NCI-H460 (cell line): ENCODE results near the gene DNMBP. TPM values are rescaled to one million over a fixed set of nuclear protein-coding genes. Genes with fewer than 3 reads are reported as not detected.
"Not testable (repeated sequence)": the region's sequence is repeated elsewhere in the genome, so short reads cannot be mapped to it uniquely, and the experiment has no call there.

ENCODE experiments used
- DNase-seq: peaks from one replicate; pipeline ENCODE4 v3.0.0-alpha.2; 2016; ENCODE audit warnings: low read depth; ENCODE audit errors: extremely low read depth
- total RNA-seq: library from RNA; depleted of rRNA; stranded (reverse); fragments of >200 nt; shearing (Covaris generic); gene quantifications from 2 replicates; pipeline ENCODE4 v1.2.3, GENCODE V29; 2014

DNMBP gene
- total RNA-seq, 1 experiment from 2014 or later, result 13.3 TPM

GRCh38 chr10:99873846-99874245 is 135.9 kb downstream of the DNMBP start:
- no peak for DNase-seq

DNA sequence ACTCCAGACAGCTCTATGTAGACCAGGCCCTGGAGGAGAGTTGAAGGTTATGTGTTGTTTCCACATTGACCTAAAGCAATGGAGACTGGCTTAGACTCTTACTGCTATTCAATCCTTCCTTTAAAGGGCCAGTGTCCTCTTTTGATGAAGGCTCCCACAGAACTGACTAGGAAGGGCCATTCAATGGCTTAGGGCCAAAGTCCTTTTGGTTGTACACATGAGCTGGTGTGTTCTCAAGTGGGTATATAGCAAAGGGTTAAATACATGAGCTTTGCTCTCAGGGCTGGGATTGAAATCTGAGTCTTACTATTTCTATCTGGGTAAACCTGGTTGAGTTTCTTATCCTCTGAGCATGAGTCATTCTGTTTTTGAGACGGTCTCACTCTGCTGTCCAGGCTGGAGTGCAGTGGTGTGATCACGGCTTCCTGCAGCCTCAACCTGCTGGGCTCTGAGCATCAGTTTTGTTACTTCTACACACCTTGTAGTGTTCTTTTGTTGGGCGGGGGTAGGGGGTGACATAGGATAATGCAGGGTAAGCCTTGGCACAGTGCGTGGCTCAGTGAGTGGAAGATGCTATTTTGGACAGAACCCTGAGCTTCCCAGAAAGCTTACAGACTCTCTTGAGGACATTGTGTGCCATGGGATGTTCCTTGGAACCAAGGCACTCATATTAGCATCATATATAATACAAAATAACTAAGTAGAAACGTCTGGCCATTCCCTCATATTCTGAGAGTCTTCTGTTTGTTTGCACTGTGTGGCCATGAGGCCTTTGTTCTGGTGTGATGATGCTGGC is 137.2 kb downstream of the DNMBP start:
- DNase-seq, result no peak

- DNase-seq, result no peak
Observed at GRCh38 chr10:99870123-99870730, 139.5 kb downstream of the DNMBP start.

DNA sequence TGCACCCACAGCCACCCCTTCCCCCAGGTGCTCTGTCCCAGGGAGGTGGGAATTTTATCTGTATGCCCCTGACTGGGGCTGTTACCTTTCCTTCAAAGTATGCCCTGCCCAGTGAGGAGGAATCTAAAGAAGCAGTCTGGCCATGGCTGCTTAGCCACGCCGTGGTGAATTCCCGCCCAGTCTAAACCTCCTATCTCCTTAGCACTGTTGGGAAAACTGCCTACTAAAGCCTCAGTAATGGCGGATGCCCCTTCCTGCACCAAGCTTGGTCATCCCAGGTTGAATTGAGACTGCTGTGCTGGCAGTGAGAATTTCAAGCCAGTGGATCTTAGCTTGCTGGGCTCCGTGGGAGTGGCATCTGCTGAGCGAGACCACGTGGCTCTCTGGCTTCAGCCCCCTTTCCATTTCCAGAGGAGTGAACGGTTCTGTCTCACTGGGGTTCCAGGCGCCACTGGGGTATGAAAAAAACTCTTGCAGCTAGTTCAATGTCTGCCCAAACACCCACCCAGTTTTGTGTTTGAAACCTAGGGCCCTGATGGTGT is 140.1 kb downstream of the DNMBP start:
- no peak for DNase-seq

GRCh38 chr10:99867250-99867649 is 142.5 kb downstream of the DNMBP start:
- not testable (repeated sequence) for DNase-seq

- peak; percentile 93 for DNase-seq
Observed at GRCh38 chr10:99863535-99864240, 146.1 kb downstream of the DNMBP start.

- no peak for DNase-seq
Observed at GRCh38 chr10:99860466-99860865, 149.3 kb downstream of the DNMBP start.

GRCh38 chr10:99859585-99859984 is 150.2 kb downstream of the DNMBP start:
- DNase-seq, result no peak

GRCh38 chr10:99858849-99859248 is 150.9 kb downstream of the DNMBP start:
- DNase-seq, result no peak

GRCh38 chr10:99855479-99856071 is 154.2 kb downstream of the DNMBP start:
- no peak for DNase-seq

- DNase-seq, result peak; percentile 69
Observed at GRCh38 chr10:99854860-99855259, 154.9 kb downstream of the DNMBP start.

DNA sequence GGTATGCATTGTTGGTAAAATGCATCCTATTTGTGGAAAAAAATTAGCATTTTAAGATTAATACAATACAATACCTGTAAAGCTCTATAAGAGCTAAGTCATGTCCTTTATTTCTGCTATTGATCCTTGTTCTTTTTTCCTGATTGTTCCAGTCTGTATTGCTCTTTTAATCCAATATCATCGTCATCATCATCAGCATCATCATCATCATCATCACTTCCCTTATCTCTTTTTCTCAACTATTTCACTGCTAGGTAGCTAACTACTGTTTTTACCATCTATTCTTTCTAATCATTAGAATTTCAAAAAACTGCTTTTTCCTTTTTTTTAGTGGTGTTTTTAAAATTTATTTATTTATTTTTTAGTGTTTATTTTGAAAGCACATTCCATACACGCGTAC is 156.1 kb downstream of the DNMBP start:
- no peak for DNase-seq

DNA sequence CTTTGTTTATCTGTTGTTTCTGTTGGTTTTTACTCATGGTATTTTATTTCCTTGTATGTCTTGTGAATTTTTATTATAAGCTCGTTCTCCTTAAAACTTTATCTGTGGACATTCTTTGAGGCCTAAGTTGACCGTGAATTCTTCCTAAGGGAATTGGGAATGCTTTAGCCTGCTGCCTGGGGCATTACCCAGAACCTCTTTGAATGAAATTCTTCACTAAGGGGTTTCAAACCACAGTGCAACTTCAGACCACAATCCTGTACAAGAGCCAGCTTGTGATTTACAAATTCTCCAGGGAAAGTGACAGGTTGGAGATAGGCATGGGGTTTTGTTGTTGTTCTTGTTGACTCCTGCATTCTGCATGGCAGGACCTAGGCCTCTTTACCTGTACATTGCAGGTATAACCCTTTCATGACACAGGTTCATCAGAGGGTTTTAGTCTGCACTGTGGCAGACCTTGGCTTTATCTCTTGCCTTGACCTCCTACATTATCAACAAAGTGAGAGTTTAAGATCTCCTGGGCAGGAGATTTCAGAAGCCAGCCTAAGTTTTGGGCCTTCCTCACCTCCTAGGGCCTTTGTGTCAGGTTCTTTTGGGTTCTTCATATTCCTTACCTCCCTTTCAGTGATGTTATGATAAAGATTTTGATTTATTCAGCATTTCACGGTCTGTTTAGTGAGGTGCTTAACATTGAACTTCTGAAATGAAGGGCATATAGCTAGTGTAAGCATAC is 157.1 kb downstream of the DNMBP start:
- no peak for DNase-seq

GRCh38 chr10:99851825-99852224 is 157.9 kb downstream of the DNMBP start:
- no peak for DNase-seq

- no peak for DNase-seq
Observed at GRCh38 chr10:99850767-99851340, 158.9 kb downstream of the DNMBP start.

- DNase-seq, result no peak
Observed at GRCh38 chr10:99850021-99850766, 159.6 kb downstream of the DNMBP start.

- DNase-seq, result no peak
Observed at GRCh38 chr10:99849536-99849935, 160.2 kb downstream of the DNMBP start.

- no peak for DNase-seq
Observed at GRCh38 chr10:99849057-99849456, 160.7 kb downstream of the DNMBP start.

GRCh38 chr10:99845837-99846382 is 163.8 kb downstream of the DNMBP start:
- DNase-seq, result peak; percentile 89
